Activated CD4-positive, alpha-beta T cell treated with anti-CD3 and anti-CD28 coated beads, Interleukin-2, amount 50 U/mL, for 1 hour (primary cell): ENCODE results near the gene FKBP5.
"Not testable (repeated sequence)": the region's sequence is repeated elsewhere in the genome, so short reads cannot be mapped to it uniquely, and the experiment has no call there.

Experiments
- DNase-seq: peaks from one replicate; pipeline ENCODE4 v3.0.0-alpha.2; 2020

Gene FKBP5

DNA sequence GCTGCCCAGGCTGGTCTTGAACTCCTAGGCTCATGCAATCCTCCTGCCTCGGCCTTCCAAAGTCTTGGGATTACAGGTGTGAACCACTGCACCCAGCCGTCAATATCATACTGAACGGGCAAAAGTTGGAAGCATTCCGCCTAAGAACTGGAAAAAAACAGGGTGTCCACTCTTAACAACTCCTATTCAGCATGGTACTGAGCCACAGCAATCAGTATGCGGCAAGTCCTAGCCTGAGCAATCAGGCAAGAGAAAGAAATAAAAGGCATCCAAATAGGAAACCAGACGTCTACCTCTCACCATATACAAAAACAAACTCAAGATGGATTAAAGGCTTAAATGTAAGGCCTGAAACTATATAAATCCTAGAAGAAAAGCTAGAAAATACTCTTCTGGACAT, 83.1 kb downstream of the FKBP5 start:
- no peak for DNase-seq

DNA sequence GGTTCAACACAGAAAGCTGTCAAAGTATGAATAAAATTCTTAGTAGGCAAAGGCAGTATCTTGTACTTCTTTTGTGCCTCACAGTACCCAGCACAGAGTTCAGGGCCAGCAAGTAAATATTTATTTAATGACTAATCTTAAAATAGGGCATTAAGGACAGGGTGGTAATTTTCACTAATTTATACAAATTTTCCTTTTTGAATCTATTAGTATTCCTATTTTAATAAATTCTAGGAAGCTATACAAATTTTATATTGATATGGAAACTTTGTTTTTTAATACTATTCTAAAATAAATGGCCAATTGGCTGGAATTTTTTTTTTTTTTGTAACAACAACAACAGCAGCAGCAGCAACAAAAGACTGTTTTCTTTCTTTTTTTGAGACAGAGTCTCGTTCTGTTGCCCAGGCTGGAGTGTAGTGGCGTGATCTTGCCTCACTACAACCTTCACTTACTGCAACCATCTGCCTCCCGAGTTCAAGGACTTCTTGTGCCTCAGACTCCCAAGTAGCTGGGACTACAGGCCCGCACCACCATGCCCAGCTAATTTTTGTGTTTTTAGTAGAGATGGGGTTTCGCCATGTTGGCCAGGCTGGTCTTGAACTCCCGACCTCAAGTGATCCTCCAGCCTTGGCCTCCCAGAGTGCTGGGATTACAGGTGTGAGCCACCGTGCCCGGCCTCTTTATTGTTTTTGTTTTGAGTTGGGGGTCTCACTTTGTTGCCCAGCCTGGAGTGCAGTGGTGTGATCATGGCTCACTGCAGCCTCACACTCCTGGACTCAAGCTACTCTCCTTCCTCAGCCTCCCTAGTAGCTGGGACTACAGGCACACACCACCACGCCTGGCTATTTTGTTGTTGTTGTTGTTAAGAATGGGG, 85.2 kb downstream of the FKBP5 start:
- no peak for DNase-seq

DNA sequence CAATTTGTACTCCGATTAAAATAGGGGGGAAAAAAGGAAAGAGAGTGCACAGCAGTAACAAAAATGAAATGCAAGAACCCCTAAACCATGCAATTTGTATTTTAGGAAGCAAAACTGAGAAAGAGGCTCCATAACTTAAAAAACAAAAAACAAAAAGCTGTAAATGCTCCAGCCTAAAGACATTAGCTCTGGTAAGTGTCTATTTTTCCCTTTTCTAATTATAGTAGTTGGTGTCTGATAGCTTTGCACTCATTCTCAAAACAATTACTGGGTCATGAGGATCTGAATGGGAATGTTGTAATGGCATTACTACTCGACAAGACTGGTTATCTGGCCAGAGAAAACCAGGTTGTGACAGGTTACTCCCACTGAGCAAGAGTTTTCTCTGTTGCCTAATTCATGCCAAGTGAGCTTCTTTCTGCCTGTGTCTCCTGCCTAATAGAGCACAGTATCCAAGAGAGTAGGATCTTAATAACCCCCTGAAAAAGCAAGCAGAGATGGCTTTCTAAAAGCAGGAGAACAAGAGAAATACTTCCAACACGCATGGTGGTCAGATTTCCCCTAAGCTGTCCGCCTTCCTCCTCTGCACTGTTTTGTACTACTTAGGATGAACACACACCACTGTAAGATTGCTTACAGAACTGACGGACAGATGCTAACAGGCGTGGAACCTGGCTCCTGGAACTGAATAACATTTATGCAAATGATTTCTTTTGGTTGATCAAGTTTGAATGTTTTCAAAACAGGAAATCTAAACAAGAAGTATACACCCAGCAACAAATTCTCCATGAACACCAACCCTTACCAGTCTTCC, 86.4 kb downstream of the FKBP5 start:
- no peak for DNase-seq

DNA sequence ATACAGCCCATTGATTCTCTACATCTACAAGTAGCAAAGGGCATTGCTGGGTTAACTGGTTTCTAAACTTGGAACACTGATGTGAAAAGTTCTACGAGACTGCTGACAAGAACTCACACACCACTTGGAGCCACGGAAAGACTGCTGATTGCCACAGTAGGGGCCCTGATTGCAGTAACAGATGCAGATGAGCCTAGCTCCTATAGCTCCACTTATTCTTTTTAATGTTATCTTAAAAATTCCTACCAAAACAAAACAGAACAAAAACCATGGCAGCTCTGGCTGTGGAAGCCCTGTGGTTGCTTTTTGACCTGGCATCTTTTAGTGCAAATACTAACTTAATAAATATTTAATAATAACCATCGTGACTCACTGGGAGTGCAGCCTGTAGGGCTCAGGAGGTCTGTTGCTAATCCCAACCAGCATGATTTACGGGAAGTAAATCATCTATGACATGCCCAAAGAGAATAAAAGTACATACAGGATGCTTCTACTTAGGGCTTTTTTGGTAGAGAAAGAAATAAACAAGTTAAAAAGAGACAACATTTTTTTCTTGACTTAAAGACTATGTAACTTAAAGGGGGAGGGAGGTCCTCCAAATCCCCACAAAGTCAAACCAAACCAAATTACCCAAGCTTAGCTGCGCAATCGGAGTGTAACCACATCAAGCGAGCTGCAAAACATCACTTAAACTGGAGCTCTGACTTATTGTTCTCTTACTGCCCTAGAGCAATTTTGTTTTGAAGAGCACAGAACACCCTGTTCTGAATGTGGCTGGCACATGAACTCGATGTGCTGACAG, 87.2 kb downstream of the FKBP5 start:
- peak; percentile 56 for DNase-seq

DNA sequence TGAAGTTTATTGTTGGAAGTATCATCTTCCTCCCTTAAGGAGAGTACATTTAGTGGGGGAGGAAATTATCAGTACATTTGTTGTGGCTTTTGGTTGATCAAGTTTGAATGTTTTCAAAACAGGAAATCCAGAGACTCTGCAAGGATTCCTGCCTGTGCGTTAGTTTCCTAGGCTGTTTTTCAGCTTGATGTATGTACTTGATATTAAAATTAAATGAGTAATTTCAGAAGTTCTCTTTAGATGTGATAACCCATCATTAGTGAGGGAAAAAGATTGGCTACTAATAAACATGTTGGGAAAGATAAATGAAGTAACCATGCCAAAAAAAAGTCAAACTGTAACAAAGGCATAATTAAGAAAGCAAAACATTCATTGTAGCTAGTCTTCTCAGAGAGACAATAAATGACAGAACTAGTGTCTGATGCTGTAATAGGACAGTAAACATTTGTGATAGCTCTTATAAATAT, 88.0 kb downstream of the FKBP5 start:
- no peak for DNase-seq

DNA sequence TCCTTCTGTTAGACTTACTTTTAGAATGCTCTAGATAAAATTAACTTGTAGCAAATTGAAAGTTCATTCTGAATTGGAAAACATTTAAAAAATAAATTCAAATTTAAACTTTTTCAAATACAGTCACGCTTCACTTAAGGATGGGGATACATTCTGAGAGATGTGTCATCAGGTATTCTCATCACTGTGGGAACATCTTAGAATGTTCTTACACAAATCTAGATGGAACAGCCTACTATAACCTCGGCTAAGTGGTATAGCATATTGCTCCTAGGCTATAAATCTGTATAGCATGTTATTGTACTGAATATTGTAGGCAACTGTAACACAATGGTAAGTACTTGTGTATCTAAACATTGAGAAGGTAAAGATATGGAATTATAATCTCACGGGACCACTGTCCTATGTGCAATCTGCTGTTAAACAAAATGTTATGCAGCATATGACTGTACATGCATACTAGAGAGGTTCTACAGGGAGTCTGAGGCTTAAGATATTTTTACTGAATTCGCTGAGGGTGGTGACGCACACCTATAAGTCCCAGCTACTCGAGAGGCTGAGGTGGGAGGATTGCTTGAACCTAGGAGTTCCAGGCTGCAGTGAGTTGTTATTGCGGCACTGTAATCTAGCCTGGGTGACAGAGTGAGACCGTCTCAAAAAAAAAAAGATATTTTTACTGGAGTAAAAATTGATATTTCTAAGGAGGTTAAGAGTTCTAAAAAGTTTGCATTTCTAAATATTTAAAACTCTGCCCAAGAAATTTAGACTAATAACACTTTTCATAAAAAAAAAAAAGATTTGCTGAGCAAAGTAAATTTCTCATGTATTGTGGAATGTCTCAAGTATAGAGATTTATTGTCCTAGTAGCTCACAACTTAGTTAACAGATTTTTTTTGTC, 88.7 kb downstream of the FKBP5 start:
- no peak for DNase-seq

DNA sequence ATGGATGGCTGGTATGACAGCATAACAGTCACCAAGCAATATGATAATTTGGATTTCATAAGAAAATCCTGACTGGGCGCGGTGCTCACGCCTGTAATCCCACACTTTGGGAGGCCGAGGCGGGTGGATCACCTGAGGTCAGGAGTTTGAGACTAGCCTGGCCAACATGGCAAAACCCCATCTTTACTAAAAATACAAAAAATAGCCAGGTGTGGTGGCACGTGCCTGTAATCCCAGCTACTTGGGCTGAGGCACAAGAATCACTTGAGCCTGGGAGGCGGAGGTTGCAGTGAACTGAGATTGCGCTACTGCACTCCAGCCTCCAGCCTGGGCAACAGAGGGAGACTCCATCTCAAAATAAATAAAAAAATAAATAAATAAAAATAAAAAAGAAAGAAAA, 90.1 kb downstream of the FKBP5 start:
- DNase-seq, result not testable (repeated sequence)

DNA sequence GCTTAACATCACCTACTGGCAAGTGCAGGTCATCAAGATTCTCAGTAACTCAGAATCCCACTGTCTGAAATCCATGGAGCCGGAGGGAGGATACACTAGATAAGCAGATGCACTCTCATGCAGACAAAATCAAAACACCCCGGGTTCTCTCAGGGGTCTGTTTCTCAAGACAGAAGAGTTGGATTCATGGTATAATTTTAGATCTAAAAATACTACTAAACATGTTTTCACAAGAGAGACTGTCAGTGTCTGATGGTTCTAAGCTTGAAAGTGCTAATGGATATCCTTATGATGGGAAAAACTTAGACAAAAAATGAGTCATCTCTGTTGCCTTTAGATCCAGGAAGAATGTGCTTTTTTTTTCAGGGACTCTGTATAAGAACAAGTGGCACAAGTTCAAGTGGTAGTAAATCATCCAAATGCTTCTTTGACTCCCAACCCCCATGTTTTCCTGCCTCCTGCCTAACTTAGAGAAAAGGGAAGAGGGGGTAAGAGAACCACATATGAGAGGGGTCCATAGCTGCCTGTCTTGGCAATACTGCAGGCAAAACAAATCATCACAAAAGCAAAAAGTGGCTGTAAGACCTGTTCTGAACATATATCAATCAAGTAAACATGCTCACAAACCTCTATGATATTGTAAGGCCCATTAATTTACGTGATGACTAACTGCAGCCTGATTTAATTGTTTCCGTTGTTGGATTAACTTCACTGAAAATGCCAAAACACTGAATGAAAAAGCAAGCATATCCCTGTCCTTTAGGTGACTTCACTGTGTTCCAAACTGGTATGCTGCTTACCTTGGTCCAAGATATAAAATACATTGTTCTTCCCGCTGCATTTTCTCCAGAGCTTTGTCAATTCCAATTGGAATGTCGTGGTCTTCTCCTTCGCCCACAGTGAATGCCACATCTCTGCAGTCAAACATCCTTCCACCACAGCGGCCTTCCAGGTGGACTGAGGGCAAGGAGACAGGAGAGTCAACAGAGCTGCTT, 92.0 kb downstream of the FKBP5 start:
- DNase-seq, result no peak

DNA sequence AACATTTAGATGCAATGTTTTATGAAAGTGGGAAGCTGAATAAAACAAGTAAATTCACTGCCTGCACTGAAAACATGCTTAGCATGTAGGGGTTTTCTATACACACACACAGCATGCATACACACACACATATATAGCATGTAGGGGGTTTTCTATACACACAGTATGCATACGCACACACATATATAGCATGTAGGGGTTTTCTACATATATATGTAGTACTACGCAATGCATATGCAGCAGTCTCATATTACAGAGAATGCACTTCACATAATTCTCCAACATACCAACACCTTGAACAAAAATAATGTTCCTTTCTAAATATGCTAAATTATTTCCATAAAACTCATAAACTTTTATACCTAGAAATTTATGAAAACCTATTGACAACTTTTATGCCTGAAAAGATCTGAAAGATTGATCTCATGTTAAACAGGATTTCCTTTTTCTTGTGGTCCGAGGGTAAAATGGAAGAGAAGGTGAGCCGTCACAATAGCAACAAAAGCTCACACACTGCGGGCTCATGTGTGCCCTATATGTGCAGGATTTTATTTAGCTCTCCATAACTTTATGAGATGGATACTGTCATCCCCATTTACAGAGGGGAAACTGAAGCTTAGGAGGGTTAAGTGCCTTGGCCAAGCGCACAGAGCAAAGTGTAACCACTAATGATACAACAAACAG, 94.1 kb downstream of the FKBP5 start:
- DNase-seq, result no peak

DNA sequence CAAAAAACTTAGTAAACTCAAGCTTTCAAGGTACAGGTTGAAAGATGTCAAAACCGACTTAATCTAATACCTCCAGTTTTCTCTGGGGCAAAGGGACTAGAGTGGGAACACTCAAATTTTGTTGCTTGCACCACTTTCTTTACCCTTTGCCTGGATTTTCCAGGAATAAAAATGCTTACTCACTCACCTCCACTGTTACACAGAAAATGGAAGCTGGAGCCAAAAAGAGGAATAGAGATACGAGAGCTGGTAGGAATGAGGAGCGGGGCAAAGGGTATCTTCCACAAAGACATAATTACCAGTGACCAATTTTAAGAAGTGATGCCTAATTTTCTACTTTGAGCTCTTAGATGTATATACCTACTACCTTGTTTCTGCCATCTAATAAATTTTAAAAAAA, 96.5 kb downstream of the FKBP5 start:
- DNase-seq, result no peak

DNA sequence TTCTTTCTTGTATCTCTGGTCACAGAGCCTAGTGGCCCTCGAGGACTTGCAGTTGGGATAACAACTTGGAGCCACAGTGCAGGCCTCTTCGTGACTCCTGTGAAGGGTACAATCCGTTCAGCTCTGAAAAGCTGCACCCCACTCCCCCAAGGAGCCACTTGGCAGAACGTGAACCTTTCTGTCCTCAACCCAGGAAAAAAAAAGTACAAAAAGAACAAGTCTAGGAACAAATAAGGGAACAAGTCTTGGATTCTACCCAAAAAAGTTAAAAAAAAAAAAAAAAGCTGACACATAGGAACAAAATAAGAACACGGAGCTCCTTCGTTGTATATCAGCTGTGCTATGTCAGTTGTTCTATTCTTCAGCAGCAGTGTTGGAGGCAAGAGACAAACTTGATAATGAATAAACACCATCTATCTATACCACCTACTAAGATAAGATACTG, 98.1 kb downstream of the FKBP5 start:
- no peak for DNase-seq

DNA sequence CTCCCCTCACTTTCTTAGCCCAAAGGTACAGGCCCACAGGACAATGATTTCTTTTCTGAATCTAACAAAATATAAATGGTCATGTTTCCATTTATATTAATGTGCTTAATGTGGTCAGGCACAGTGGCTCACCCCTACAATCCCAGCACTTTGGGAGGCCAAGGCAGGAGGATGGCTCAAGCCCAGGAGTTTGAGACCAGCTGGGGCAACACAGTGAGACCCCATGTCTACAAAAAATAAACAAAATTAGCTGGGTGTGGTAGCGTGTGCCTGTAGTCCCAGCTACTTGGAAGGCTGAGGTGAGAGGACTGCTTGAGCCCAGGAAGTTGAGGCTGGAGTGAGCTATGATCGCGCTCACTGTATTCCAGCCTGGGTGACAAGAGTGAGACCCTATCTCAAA, 98.8 kb downstream of the FKBP5 start:
- no peak for DNase-seq

DNA sequence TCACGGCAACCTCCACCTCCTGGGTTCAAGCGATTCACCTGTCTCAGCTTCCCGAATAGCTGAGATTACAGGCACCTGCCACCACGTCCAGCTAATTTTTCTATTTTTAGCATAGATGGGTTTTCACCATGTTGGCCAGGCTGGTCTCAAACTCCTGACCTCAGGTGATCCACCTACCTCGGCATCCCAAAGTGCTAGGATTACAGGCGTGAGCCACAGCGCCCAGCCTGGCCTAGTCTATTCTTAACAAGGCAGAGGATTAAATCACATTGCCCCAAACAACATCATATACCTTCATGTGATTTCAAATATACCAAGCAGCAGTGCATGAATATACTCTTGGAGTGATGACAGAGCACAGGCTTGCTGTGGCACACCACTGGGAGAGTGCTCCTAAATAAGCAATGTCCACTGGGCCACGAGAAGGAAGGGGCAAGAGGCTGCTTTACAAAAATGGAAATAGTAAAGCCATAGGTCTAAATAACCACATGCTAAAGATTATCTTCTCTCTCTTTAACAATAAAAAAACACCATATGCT, 99.4 kb downstream of the FKBP5 start:
- no peak for DNase-seq

DNA sequence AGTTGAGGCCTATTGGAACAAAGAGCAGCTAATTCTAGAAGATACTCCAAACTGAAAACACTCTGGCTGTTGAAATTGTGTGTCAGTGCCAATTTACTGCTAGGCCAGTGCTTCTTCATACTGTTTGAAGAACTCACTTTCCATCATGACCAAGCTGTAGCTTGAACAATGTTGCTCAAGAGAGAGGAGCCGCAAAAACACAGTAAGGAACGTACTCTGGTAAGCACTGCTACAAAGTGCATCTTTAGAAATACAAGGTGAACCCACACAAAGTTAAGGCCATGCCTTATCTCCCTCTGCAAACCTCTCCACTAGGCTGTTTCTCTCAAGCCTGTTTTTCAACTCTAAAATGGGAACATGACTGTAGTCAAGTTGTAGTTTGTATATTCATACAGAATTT, 101.5 kb downstream of the FKBP5 start:
- no peak for DNase-seq

DNA sequence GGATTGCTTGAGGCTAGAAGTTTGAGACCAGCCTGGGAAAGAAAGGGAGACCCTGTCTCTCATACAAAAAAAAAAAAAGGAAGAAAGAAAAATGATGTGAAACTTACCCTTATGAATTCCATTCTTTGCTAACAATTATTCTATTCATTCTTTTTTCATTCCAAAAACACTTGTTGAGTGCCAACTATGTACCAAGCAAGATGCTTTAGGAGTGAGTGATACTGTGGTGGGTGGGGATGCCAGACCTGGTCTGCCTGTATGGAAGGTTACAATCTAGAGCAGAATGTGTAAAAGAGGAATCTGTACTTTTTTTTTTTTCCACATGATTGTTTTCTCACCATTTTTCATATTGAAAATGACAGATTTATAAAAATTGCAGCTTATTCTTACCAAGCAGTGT, 102.2 kb downstream of the FKBP5 start:
- DNase-seq, result no peak

DNA sequence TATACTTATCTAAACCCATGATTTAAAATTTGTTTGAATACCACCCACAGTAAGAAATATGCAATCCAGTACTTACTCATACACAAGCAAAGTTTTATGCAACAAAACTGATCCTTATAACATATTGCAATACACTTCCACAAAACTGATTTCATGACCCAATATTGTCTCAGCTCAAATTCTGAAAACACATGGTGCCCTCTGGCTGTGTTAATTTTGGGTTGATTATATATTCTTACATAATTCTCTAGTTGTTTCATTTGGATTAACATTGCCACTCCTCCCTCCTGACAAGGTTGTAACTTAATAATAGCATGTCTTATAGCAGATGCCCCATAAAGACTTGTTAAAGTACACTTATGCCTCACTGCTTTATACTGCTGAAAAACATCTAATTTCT, 103.1 kb downstream of the FKBP5 start:
- no peak for DNase-seq

DNA sequence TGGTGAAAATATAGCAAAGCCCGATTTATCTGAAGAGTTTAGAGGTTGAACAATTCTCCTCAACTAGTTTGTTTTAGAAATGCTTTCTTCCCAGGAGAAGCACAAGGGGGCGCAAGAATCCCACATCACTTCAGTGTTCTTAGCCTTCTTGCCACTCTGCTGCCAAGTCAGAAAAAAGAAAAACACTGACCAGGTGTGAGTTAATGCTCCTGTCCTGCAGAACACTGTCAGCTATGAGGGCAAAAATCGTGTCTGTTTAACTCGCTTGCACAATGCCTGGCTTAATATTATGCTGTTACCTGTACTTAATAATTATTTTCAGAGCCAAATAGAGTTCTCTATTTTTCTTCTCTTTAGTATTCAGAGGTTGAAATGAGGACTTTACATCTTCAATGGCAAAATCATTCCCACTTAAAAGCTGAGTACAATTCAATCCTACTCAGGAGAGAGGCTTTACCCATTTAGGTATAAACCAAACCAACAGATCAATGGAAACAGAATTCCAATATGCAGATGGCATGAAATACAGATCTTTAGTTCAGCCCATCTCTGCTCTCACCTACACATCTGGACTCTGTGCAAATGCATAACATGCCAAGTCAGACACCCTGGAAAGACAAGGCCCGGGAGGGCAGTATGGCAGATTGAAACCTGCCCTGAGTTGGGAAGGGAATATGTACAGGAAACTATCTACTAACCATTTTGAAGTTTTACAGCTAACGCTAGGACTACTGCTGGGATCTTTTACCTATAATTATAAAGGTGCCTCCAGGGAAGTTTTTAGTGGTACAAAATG, 104.6 kb downstream of the FKBP5 start:
- peak; percentile 74 for DNase-seq

DNA sequence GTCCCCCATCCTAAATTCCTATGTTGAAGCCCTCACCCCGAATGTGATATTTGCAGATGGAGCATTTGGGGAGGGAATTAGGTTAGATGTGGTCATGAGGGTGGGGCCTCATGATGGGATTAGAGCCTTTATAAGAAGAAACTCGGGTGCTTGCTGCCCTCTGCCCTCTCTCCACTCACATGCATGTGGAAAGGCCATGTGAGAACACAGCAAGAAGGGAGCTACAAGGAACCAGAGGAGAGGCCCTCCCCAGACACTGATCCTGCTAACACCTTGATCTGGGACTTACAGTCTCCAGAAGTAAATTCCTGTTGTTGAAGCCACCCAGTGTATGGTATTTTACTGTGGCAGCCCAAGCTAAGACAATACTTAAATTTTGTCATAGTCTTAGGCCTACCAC, 106.4 kb downstream of the FKBP5 start:
- no peak for DNase-seq

DNA sequence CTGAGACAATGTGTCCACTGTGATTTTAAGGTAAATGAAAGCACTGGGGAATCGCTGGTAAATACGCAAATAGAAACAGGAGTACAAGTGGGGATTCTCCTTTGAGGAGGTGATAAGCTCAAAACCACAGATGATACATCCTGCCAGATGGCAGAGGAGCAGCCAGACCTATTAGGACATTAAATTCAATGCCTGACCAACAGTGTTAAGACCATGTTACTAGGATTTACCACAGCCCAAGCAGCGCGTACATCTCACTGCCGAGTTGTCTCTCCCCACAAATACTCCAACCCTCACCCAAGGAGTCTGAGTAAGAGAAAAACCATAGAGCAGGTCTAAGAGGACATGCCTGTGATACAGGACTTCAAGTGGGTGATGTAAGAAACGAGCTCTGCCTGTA, 107.1 kb downstream of the FKBP5 start:
- DNase-seq, result no peak
